Amygdala (tissue), 56 donors: ENCODE measurements around the gene BRINP1.
A peak's percentile ranks its signal among the peaks of the same experiment; 100 is the strongest.

Source experiments
- DNase-seq, 56 donors: peaks; one replicate each; lab custom pipeline; 2025; lab: John Stamatoyannopoulos, UW

Gene BRINP1, protein sequence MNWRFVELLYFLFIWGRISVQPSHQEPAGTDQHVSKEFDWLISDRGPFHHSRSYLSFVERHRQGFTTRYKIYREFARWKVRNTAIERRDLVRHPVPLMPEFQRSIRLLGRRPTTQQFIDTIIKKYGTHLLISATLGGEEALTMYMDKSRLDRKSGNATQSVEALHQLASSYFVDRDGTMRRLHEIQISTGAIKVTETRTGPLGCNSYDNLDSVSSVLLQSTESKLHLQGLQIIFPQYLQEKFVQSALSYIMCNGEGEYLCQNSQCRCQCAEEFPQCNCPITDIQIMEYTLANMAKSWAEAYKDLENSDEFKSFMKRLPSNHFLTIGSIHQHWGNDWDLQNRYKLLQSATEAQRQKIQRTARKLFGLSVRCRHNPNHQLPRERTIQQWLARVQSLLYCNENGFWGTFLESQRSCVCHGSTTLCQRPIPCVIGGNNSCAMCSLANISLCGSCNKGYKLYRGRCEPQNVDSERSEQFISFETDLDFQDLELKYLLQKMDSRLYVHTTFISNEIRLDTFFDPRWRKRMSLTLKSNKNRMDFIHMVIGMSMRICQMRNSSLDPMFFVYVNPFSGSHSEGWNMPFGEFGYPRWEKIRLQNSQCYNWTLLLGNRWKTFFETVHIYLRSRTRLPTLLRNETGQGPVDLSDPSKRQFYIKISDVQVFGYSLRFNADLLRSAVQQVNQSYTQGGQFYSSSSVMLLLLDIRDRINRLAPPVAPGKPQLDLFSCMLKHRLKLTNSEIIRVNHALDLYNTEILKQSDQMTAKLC

DNA sequence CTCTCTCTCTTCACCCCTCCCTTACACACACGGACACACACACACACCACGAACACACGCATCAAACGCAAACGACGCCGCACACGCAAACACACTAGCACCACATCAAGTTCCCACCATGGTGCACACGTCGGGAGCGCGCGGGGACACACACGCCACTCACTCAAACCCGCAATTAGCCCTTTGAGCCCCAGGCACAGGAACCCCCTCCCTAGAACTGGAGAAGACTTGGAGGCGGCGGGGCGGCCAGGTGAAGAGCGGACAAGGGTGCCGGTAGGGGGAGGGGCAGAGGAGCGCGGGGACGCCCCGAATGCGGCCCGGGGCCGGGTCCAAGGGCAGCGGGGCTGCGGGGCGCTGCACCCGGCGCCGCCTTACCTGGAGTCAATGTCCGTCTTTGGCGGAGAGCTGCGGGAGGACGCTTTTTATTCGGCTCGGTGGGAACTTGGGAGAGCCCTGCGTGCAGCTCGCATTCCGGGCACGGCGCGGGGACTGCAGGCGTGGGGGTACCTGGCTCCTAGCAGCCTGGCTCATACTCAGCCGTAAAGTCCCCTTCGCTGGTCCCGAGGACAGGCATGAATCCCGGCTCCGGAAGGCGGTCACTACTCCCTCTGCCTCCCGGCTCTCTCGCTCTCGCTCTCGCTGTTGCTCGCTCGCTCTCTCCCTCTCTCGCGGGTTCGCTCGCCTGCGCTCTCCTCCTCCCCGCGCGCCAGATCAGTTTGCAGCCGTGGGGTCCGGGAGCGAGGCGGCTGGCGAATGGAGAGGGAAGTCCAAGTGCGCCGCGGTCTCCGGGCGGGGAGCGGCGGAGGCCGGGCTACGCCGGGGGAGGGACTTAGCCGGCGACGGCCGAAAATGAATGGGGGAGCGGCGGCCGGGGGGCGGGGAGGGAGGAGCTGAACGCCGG, at the start of gene BRINP1:
Gene BRINP1, minus strand, starts transcription at position 755 of the 901 bp plus-strand sequence. CDS start 56,080 bp downstream, outside the sequence.
- DNase-seq: peak in 48 of 56 donors; percentile 23 to 85 (median 64)

- no peak for DNase-seq
Measured at GRCh38 chr9:119418721-119419120, 49.5 kb upstream of the BRINP1 start.

GRCh38 chr9:119416793-119417192, 47.6 kb upstream of the BRINP1 start:
- DNase-seq: no peak

GRCh38 chr9:119412399-119412798, 43.2 kb upstream of the BRINP1 start:
- DNase-seq: no peak

- DNase-seq: no peak
Measured at GRCh38 chr9:119409552-119409951, 40.3 kb upstream of the BRINP1 start.

DNA sequence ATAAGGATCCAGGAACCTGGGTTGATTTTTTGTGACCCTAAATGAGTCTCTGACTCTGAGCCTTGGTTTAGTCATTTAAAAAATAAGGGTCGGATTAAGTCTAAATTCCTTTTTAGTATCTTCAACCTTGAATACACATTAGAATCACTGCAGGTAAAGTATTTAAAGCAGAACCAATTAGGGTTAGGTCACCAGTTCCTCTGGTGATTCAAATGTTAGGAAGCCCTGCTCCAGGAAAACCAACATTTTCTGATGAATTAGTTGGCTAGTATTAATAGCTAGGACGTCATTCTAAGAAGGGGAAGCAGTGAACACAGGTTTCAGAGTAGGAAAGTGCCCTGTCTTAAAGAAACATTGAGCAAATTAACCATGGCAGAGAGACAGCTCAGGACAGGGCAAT, 31.4 kb upstream of the BRINP1 start:
- DNase-seq: no peak

GRCh38 chr9:119398350-119398749, 29.1 kb upstream of the BRINP1 start:
- DNase-seq: no peak

- no peak for DNase-seq
Measured at GRCh38 chr9:119391878-119392277, 22.6 kb upstream of the BRINP1 start.

GRCh38 chr9:119375892-119376291, 6.7 kb upstream of the BRINP1 start:
- no peak for DNase-seq

DNA sequence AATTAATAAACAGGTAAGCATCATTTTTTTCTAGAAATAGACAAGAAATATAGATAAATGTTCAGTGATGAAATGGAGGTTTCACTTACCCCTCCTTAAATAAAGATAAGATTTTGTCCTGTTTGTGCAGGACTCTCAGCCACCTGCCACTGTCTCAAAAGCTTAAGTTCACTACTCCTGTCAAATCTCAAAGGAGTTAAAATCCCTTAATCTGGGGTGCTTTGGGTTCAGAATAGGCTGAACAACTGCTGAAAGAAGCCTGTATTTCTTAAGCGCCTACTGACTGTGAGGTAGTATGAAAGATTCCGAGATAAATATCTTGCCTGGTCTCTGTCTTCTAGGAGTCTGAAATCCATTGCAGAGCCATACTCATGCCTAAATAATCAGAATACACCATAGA, 3.7 kb upstream of the BRINP1 start:
- DNase-seq: no peak

GRCh38 chr9:119370816-119371215, 1.6 kb upstream of the BRINP1 start:
- DNase-seq: peak in 8 of 56 donors; percentile 12 to 38 (median 22)

DNA sequence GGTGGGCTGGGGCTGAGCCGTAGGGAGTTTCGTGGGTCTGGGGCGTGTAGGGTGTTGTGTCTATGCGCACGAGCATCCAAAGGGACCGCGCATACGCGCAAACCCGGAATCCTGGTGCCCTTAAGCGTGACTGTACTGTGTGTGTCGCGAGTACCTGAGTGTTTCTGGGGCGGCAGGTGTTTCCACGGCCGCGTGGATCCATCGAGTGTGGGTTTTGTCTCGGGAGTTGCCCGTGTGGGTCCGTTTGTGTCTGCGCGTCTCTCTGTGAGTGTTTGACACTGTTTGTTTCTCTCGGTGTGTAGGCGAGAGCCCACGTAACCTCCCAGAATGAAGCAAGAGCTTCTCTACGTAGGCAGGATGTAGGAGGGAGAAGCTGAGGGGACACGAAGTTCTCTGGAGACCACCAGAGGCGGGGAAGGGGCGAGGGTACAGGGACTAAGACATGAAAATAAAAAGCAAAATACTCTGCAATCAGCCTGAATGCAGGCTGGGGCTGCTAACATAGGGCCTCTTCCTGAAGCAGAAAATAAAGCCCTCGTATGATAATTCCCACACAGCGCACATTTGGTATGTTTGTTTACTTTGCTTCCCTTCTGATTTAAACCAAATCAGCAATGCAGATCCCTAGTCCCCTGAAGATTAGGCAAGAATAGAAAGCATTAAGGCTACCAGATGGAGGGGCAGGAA, 588 bp upstream of the BRINP1 start:
- peak in 1 of 56 donors; percentile 51 for DNase-seq

DNA sequence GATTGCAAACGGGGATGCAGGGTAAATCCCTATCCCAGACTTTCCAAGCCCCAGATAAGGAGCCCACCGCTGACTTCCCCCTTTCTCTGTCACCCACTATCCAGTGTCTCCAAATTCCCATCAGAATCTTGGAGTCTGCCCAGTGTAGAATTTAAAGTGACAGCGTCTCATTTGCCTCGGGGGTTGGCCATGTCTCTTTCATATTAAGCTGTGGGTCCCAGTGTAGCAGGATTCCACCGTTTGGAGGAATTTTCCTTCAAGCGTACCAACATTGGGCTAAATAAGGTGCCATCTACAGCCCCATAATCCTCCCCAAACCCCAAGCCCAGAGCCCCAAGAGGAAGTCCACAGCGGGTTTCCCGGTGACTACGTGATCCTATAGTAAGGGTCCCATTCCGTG, 1.1 kb downstream of the BRINP1 start:
- peak in 7 of 56 donors; percentile 16 to 55 (median 40) for DNase-seq

- DNase-seq: no peak
Measured at GRCh38 chr9:119367683-119368075, 1.6 kb downstream of the BRINP1 start.

GRCh38 chr9:119366909-119367682, 2.1 kb downstream of the BRINP1 start:
- peak in 6 of 56 donors; percentile 11 to 38 (median 21) for DNase-seq

GRCh38 chr9:119365291-119366027, 3.8 kb downstream of the BRINP1 start:
- DNase-seq: peak in 42 of 56 donors; percentile 12 to 74 (median 38)

DNA sequence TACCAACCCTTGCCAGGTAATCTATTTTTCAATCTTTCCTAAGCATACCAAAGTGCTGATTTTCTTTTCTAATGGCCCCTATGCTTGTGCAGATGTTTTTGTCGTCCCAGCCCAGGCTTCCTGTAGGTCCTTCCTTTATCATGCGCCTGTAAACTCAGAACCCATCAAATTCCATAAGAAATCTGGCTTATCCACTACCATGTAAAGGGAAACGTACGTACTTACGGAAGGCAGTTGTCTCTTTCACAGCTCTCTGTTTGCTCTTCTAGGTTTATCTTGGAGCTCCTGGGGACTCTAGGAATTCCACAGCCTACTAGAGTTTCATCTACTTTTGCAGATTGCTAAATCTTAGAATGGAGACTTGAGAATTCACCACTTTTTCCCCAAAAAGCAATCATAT, 9.0 kb downstream of the BRINP1 start:
- no peak for DNase-seq

- no peak for DNase-seq
Measured at GRCh38 chr9:119357336-119358096, 11.7 kb downstream of the BRINP1 start.
